Measurements from ENCODE around the gene LPAR2.

The LPAR2 gene

GRCh38 chr19:19652482-19653295 lies 24.7 kb upstream of the LPAR2 start:
- DNase-seq: no peak

- no peak for DNase-seq
Measured at GRCh38 chr19:19651076-19651475, 23.1 kb upstream of the LPAR2 start.

DNA sequence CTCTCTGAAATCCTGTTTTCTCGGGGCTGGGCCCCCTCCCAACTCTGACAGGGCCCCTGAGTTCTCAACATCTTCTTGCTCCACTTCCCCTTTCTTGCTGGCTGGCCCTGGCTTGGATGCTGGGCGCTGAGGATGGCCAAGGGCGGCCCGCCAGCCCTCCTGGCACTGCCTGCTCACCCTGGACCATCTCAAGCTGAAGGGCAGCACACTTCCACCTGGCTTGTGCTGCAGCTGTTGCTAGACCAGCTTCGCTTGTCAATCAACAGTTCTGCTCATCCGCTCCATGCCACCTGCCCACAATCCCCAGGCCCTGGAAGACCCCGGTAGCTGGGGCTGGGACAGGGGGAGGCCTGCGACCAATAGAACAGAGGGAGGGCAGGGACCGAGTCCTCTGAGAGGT lies 22.3 kb upstream of the LPAR2 start:
- no peak for DNase-seq

DNA sequence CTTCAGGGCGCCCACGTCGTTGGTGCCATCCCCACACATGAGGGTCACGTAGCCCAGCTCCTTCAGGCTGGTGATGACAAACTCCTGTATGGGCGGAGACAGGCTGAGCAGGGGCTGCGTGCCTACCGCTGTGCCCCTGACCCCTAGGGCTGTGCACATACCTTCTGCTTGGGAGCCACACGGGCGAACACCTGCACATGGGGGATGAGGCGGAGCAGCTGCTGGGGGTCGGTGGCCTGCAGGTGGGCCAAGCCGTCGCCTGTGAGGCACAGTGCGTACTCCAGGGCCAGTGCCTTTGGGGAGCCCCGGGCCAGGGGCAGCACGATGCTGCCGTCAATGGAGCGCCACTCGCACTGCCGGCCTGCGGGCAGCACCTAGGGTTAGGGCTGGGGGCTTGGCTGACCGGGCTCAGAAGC lies 21.6 kb upstream of the LPAR2 start:
- no peak for DNase-seq

DNA sequence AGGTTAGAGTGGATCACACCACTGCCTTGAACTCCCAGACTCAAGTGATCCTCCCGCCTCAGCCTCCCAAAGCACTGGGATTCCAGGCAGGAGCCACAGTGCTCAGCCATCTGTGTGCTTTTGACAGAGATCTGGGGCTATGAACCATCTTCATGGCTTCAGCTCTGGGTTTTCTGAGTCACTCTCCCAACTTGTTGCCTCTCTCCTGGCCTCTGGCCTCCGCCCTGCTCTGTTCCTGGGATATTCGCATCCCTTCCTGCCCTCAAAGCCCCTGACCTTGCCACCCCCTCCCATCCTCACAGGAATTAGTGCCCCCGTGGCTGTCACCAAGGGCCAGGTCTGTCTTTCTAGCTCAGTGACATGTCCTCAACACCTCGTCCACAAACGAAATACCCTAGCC lies 21.1 kb upstream of the LPAR2 start:
- DNase-seq: no peak

DNA sequence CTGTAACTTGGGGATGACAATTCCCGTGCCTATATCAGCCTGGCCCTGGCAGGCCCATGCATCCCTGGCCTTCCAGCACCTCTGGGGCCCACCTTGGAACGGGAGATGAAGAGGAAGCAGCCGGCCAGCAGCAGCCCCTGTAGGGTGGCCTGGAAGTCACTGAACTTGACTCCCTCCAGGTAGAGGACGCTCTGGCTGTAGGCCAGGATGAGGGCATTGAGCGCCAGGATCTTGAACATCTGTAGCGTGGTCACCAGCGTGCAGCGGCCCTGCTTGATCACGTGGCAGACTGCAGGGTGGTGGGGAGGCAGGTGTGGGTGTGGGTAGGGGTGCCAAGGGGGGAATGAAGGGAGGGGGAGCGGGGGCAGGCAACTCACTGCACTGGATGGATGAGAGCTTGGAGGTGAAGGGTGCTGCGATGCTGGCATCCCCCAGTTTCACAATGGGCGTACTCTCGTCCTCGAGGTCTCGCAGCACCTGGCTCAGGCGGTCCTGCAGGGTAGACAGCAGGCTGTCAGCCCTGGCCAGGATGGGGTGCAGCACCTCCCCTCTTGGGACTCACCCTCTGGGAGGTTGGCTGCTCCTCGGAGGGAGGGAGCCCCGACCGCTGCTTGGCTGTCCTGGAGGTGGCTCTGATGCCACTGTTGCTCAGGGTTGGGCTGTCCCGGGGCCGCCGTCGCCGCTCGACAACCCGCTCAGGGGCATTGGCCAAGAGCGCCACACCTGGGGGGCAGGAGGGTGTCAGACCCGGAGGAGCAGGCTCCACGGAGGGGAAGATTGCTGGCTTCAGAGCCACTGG lies 19.2 kb upstream of the LPAR2 start:
- DNase-seq: no peak

DNA sequence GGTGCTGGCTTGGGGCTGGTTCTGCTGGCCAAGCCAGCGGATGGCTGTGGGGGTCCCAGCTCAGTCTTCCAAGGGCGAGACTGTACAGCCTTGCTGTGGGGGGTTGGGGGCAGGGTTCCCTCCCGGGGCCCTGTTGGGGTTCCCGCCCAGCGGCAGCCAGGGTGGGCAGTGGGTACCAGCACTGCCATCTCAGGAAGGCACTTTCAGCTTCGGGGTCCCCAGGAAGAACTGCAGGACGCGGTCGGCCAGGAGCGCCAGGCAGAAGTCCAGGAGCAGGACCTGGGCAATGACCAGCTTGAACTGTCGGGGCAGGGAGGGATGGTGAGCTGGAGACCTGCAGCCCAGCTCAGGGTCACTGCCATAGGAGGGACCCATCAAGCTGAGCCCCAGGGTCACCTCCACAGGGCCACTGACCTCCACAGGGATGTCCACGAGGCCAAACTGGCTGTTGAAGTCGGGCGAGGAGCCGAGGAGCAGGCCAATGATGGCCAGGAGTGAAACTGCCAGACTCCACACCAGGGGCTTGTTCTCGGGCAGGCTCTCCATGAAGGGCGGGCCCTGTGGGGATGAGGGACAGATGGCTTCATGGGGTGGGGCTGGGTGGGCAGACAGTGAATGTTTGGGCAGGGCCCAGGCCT lies 17.3 kb upstream of the LPAR2 start:
- DNase-seq: no peak

- no peak for DNase-seq
Measured at GRCh38 chr19:19644054-19644388, 16.0 kb upstream of the LPAR2 start.

DNA sequence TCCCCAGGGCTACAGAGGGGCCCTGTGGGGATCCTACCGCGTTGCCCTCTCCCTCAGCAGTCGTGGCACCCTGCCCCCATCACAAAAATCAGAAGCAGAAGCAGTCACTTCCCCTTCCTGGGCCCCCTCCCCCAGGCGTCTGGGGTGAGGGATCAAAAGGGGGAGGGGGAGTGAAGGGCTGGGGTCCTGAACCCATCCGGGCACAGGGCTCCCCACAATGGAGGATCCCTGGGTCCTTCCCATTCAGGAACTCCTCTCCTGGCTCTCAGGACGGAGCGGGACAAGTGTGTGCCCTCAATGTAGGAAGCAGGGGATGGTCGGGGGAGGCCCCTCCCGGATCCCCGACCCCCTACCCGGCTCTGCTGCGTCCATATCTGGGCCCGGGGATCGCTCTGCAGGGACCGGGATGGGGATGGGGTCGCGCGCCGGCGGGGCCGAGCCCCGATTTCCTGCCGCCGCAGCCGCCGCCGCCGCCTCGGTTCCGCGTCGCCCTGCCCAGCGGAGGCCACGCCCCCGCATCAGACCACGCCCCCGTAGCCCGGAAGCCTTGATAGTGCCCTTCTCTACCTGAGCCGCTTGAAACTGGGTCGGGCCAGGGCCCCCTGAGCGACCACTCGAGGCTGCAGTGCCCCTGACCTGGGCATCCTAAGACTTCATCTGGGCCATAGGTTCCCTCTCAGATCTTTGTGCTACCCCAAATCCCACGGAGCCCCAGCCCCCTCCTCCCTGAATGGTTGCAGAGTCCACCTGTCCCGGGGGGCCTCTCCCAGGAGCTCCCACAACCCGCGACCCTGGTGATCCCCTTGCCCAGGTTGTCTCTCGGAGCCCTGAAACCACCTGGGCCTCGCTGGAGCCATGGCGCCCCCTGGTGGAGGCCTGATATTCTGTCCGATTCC lies 15.4 kb upstream of the LPAR2 start, which contains the start of gene GMIP:
TSS of gene GMIP (minus strand) at position 500 of the 896 bp plus-strand sequence. CDS start at position 372, 128 bp downstream.
- DNase-seq: peak; percentile 23

- no peak for DNase-seq
Measured at GRCh38 chr19:19642506-19643157, 14.6 kb upstream of the LPAR2 start.

DNA sequence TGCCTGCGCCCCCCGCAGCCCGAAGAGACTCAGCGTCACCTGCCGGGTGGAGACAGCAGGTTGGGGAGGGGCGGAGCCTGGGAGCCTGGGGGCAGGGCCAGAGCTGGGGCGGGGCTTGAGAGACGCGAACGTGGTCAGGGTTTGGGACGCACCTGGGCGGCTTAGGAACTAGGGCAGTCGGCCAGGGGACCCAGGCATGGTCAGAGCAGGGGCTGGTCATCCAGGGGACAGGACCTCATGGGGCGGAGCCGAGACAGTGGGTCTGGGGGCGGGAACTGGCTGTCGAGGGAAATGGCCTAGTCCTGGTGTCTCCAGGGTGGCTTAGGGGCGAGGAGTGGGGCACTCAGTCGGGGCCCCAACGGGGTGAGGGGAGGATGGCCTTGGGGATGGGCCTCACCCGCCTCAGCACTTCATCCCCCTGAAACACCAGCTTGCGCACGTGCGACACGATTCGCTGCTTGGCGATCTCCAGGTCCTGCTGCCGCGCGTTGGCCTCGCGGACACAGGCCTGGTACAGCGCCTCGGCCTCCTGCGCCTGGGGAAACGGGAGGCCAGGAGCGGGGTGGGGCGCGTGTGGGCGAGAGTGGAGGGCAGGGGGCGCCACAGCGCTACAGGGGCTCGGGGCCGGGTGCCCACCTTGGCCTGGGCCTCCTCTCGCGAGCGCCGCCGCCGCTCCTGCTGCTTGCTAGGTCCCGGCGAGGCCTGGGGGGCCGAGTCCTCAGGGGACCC lies 9.7 kb upstream of the LPAR2 start:
- DNase-seq: no peak

- no peak for DNase-seq
Measured at GRCh38 chr19:19637186-19637522, 9.1 kb upstream of the LPAR2 start.

DNA sequence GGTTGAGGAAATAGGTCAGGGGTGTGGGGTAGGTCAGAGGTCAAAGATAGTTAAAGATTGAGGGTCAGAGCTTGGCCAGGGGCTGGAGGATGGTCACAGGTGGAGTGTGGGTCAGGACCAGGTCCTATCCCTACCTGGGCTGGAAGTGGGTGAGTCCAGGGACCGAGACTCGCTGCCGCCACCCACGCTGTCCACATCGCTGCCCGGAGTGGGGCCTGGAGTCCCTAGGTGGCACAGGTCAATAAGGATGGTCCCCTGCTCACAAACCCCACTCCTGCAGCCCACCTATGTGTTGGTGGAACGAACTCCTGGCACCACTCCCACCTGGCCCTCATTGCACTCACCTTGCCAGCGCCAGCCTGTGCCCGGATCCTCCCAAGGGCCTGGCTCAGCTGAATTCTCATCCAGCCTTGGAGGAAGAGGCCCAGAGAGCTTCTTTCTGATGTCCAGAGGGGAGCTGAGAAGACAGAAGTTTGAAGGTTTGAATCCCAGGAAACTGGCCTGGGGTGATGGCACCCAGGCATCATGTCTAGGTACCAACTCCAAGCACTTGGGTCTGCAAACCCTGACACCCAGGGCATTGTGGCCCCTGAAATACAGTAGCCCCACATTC lies 8.7 kb upstream of the LPAR2 start:
- no peak for DNase-seq

DNA sequence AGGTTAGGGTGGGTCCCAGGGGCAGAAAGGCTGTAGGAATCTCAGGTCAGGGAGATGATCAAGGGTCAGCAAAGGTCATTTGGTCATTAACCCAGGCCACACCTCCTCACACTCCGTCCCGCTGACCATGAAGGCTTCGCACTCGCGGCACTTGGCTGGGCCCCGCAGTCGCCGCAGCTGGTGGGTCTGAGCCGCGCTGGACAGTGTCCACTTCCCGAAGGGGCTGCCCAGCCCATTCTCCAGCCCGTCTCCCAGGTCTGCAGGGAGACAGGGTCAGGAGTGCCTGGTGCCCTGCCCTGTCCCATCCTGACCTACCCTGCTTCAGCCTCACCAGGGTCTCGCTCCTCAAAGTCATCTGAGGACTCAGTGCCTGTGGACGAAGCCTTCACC lies 7.3 kb upstream of the LPAR2 start:
- DNase-seq: no peak

DNA sequence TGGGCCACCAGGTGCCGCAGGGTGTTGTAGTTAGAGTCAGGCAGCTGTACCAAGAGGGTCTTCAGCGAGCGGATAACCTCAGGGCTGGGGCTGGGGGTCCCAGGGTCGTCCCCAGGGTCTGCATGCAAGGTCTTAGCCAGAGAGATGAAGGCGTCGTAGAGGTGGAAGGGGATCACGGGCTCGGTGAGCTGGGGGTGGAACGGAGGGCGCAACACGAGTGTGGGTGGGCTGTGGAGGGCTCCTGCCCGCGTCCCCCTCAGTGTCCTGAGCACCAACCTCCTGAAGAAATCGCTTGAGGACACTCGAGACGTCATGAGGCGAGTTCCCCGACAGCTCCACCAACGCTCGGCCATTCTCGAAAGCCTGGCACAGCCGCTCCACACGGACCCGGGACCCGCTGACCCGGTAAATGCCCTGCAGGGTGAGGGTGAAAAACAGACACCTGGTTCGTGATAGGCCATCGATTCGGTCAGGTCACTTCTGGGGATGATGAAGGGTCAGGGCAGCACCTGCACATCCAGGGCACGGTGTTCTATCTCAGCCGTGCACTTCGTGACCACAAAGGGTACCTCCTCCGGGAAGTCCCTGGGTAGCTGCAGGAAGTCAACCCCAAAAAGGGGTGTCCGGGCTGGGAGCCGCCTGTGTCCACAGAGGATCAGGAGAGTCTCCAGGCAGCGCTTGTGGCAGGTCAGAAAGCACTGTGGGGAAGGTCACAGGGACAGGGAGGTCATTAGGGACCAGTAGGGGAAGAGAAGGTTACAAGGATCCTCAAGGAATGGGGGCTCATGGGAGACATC lies 6.7 kb upstream of the LPAR2 start:
- no peak for DNase-seq

DNA sequence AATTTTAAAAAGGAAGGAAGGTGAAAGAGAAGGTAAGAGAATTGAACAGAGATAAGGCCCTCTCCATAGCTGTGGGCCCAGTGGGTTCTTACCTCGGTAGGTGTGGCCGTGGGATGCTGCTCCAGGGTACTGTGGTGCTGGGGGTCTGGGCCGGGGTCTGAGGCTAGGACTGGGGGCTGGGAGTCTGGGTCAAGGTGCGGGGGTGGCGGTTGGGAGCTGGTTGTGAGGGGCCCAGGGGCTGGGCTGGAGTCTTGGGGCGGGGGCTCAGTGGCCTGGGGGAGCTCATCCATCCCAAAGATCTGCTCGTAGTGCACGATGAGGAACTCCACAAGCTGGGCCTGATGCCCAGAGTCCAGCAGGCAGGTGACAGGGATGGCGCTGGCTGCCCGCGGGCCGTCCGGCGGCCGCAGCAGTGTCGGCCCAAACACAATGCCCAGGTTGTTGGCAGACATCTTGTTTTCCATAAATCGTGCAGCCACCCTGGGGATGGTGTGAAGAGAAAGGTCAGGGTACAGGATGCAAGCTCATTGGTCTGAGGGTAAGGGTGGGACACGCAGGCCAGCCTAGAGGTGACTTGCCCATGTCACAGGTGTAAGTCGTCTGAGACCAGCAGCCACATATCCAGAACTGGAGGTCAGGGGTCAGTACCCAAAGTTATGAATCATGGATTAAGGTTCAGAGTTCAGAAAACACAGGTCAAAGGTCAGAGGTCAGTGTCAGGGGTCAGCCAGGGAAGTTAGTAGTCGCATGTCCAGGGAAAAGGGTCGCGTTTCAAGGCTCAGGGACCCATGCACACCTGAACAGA lies 5.9 kb upstream of the LPAR2 start:
- no peak for DNase-seq

DNA sequence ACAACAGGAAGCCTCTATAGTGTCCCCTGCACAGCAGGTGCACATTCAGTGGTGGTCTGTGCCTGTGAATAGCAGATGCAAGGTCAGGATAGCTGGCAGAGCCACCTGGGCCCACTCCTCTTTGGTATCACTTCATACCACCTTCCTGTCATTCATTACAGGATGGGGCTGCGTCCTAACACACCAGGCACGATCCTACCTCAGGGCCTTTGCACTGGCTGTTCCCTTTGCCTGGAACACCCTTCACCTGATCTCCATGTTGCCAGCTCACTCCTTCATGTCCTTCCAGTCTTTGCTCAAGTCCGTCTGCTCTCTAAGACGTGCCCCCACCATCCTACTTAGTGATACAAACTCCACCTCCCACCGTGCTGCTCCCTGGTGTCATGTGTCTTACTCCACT lies 4.6 kb upstream of the LPAR2 start:
- no peak for DNase-seq

DNA sequence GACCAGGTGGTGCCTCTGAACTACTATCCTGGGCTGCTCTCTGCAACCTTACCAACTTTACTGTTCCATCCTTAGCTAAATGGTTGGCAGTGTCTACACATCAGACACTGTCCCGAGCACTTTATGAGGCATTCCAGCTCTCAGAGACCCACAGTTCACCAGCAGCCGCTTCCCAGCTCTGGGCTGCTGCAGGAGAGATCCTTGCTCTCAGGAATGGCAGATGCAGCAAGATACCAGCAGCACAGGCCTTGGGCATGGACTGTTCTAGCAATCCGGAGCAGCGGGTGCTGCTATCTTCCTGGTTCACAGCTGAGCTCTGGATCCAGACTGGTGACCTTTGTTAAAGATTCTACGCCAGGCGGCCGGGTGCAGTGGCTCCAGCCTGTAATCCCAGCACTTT lies 3.3 kb upstream of the LPAR2 start:
- DNase-seq: no peak

- no peak for DNase-seq
Measured at GRCh38 chr19:19630426-19630825, 2.4 kb upstream of the LPAR2 start.

DNA sequence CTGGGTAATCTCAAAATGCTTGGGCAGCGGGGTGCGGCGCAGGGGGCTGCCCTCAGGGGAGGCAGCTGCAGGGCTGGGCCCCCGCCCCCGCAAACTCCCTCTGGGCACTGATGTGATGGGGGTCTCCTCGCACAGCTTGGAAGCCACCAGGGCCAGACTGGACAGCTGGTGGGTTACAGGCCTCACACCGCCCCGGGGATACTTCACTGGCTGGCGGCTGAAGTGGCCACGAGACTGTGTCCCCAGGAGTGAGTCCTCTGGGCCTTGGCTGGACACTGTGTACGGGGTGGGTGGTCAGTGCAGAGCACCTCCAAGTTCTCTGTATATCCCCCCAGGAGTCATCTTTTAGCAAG lies 2.0 kb upstream of the LPAR2 start:
- DNase-seq: no peak
